ENCODE measurements around the gene STX12. TPM values are rescaled to one million over a fixed set of nuclear protein-coding genes. Genes with fewer than 3 reads are reported as not detected.

Gene STX12
- total and polyA plus RNA-seq, 2 of the 4 experiments (the other 2 are of a cell fraction) = 28.6 to 54.8 TPM

DNA sequence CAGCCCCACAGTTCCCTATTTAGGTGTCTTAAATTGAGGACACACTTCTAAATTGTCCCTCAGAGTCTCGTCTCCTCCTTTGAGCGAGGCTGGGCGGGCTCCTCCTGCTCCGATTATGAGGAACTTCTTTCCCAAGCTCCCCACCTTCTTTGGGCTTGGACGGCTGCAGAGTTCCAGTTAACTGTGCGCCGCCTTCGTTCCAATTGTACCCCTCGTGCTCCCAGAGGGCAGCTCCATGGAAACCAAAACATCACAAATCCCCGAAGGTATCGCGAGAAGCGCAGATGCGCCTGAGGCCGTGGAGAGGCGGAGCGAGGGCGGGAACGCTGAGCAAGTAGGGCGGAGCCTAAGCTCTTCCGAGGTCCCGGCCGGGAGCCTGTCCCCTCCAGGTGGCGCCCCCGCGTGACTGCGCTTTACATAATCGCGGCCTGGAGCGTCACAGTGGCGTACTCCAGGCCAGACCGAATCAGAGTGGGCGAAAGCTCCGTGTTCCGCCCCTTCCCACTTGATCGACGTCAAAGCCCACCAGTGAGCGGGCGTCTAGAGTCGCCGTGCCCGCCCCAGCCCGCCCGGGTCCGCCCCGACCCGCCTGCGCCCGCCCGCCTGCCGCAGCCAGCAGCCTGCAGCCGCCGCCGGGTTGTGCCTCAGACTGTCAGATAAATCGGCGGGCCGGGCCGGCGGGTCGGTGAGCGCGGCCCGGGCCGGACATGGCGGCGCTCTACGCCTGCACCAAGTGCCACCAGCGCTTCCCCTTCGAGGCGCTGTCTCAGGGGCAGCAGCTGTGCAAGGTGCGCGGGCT lies 47.4 kb upstream of the STX12 start, which contains the start of gene FAM76A:
FAM76A (plus strand) TSS at position 588 of the 799 bp plus-strand sequence; CDS start at position 708, 120 bp downstream.
- H3K23ac ChIP-seq (ENCODE audit: low read depth, low read length) = peak within 1 kb of the TSS; percentile 28
- peak within 1 kb of the TSS; percentile 93 for H2AFZ ChIP-seq (replicated peaks; ENCODE audit: low read length, poor library complexity)
- H3K4ac ChIP-seq (ENCODE audit: low read depth, low read length) = peak within 1 kb of the TSS; percentile 38
- peak within 1 kb of the TSS; percentile 95 for H3K9ac ChIP-seq (ENCODE audit: low read depth, low read length)
- H4K20me1 ChIP-seq (ENCODE audit: insufficient read depth, low read length) = no peaks in the 10 kb centered on the region
- no peaks in the 10 kb centered on the region for H3K36me3 ChIP-seq (ENCODE audit: control insufficient read depth, insufficient read depth, low read length)
- no peak within 1 kb of the TSS for H2BK120ac ChIP-seq (ENCODE audit: low read depth, low read length)
- 3% methylated on average over 37 of the region's 72 CpGs; no CpG with 5 or more reads in 1 of the 2 experiments for WGBS, 2 experiments (ENCODE audit: extremely low coverage in 2 of 2, insufficient read length in 1 of 2)
- dilution Hi-C loops (cut with HindIII; ENCODE audit: low sequenced_read_pairs, unreplicated experiment) = no loop called here
- H2AK5ac ChIP-seq (ENCODE audit: low read depth, low read length) = 0 out of 2 replicates have a peak within 1 kb of the TSS, but pooled peaks have one; percentile 14
- H3K79me1 ChIP-seq (ENCODE audit: low read depth in 1 of 2, low read length in 2 of 2) = peaks cover 4 to 9% of the 10 kb centered on the region in 2 experiments; a peak in 2 of 4 replicates
- CTCF ChIA-PET = interaction anchor here (0.6 to 1.5 kb wide), 11 partner anchors 13 to 437 kb away, joined by 3 to 8 read pairs (median 4); partner anchors contain the start of genes IFI6 and STX12
- no peaks in the 10 kb centered on the region for H3K9me1 ChIP-seq (ENCODE audit: insufficient read depth, low read length)
- peaks cover 2% of the 10 kb centered on the region; the same call in 1 of the 2 replicates for H3K27me3 ChIP-seq (ENCODE audit: control insufficient read depth, insufficient read depth, low read length)
- no peak within 1 kb of the TSS for H2BK20ac ChIP-seq (ENCODE audit: low read depth, low read length)
- H3K4me2 ChIP-seq (ENCODE audit: low read depth, low read length) = peak within 1 kb of the TSS; percentile 99
- peak; percentile 99 for ATAC-seq (ENCODE audit: low read depth)
- POLR2A ChIA-PET (ENCODE audit: unreplicated experiment) = interaction anchor here (0.9 to 1.6 kb wide), 4 partner anchors 47 to 105 kb away, joined by 3 to 11 read pairs (median 4); partner anchors contain the start of genes IFI6, PPP1R8 and STX12
- H3K4me1 ChIP-seq (ENCODE audit: control insufficient read depth, insufficient read depth, low read length) = no peaks in the 10 kb centered on the region
- no peak within 1 kb of the TSS for H2BK15ac ChIP-seq (ENCODE audit: low read depth, low read length)
- in situ Hi-C loops (cut with MboI; ENCODE audit: low sequenced_read_pairs) = no loop called here
- H3K56ac ChIP-seq (ENCODE audit: extremely low read depth, insufficient read depth, low read length) = peak within 1 kb of the TSS; percentile 56
- intact Hi-C loops (cut with micrococcal nuclease) = loop anchor here (2.0 to 5.0 kb wide), 2 partner anchors 49 to 107 kb away; partner anchors contain the start of gene PPP1R8
- H3K9me3 ChIP-seq (ENCODE audit: control insufficient read depth, insufficient read depth, low read length) = no peaks in the 10 kb centered on the region
- H4K8ac ChIP-seq (ENCODE audit: low read depth in 2 of 2, low read length in 2 of 2) = peak within 1 kb of the TSS; percentile 64 to 83
- no peak within 1 kb of the TSS for H4K91ac ChIP-seq (ENCODE audit: insufficient read depth, low read depth, low read length)
- DNase-seq = peak; percentile 99
- peak within 1 kb of the TSS; percentile 24; the same call in 1 of the 2 replicates for H3K18ac ChIP-seq (ENCODE audit: low read depth, low read length)
- H2BK5ac ChIP-seq (ENCODE audit: low read depth, low read length, poor library complexity, severe bottlenecking) = peak within 1 kb of the TSS; percentile 16
- BruUV-seq (replicated peaks) = no TSS peak
- H4K5ac ChIP-seq (ENCODE audit: low read depth, low read length) = peak within 1 kb of the TSS; percentile 56
- H2AK9ac ChIP-seq (replicated peaks; ENCODE audit: low read depth, low read length, poor library complexity) = peak within 1 kb of the TSS; percentile 57
- H3K27ac ChIP-seq (ENCODE audit: insufficient read depth, low read length) = peak within 1 kb of the TSS; percentile 43
- peak within 1 kb of the TSS; percentile 89 for H3K14ac ChIP-seq (replicated peaks; ENCODE audit: low read depth, low read length)
- H3K4me3 ChIP-seq (ENCODE audit: insufficient read depth, low read depth, low read length) = peak within 1 kb of the TSS; percentile 74
- TF ChIP-seq, protein P1, sequence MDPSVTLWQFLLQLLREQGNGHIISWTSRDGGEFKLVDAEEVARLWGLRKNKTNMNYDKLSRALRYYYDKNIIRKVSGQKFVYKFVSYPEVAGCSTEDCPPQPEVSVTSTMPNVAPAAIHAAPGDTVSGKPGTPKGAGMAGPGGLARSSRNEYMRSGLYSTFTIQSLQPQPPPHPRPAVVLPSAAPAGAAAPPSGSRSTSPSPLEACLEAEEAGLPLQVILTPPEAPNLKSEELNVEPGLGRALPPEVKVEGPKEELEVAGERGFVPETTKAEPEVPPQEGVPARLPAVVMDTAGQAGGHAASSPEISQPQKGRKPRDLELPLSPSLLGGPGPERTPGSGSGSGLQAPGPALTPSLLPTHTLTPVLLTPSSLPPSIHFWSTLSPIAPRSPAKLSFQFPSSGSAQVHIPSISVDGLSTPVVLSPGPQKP (IDR thresholded peaks at IDR 0.05; ENCODE audit: borderline replicate concordance, low read depth, low read length) = no peak
- no peak for TF ChIP-seq RAD21 (IDR thresholded peaks at IDR 0.05; ENCODE audit: low read length)
- no peak for TF ChIP-seq CHD1 (IDR thresholded peaks at IDR 0.05; ENCODE audit: low read depth, low read length)
- peak; percentile 69 for TF ChIP-seq CEBPB (IDR thresholded peaks at IDR 0.05; ENCODE audit: low read depth, low read length)
- peak; percentile 84 for TF ChIP-seq BHLHE40 (IDR thresholded peaks at IDR 0.05; ENCODE audit: low read depth, low read length)
- TF ChIP-seq MAZ (IDR thresholded peaks at IDR 0.05; ENCODE audit: borderline replicate concordance, low read depth, low read length) = peak; percentile 82; the same call in 1 of the 2 replicates
- TF ChIP-seq USF2 (IDR thresholded peaks at IDR 0.05; ENCODE audit: low read depth, low read length) = peak; percentile 86
- peak; percentile 12; the same call in 1 of the 2 replicates for TF ChIP-seq FOS (IDR thresholded peaks at IDR 0.05; ENCODE audit: low read depth, low read length)
- peak; percentile 40; the same call in 1 of the 2 replicates for TF ChIP-seq RFX5 (IDR thresholded peaks at IDR 0.05; ENCODE audit: low read depth, low read length)
- TF ChIP-seq SMC3 (IDR thresholded peaks at IDR 0.05; ENCODE audit: low read depth, low read length) = no peak
- TF ChIP-seq POLR2A (IDR thresholded peaks at IDR 0.05; ENCODE audit: low read depth, low read length) = peak; percentile 72
- TF ChIP-seq, protein P2, sequence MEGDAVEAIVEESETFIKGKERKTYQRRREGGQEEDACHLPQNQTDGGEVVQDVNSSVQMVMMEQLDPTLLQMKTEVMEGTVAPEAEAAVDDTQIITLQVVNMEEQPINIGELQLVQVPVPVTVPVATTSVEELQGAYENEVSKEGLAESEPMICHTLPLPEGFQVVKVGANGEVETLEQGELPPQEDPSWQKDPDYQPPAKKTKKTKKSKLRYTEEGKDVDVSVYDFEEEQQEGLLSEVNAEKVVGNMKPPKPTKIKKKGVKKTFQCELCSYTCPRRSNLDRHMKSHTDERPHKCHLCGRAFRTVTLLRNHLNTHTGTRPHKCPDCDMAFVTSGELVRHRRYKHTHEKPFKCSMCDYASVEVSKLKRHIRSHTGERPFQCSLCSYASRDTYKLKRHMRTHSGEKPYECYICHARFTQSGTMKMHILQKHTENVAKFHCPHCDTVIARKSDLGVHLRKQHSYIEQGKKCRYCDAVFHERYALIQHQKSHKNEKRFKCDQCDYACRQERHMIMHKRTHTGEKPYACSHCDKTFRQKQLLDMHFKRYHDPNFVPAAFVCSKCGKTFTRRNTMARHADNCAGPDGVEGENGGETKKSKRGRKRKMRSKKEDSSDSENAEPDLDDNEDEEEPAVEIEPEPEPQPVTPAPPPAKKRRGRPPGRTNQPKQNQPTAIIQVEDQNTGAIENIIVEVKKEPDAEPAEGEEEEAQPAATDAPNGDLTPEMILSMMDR (conservative IDR thresholded peaks at IDR 0.05; ENCODE audit: low read depth, low read length) = peak; percentile 63
- peak; percentile 62; the same call in 1 of the 2 replicates for TF ChIP-seq MXI1 (IDR thresholded peaks at IDR 0.05; ENCODE audit: borderline replicate concordance, low read depth, low read length)

All from IMR-90 (cell line).